OCI-LY7 (cell line): ENCODE measurements around the gene METTL24. TPM values are rescaled to one million over a fixed set of nuclear protein-coding genes. Genes with fewer than 3 reads are reported as not detected.

ENCODE experiments used
- BruUV-seq: library from RNA; stranded (reverse); fragments of 400-500 nt; replicated peaks from 2 replicates; lab custom pipeline; 2021; lab: Mats Ljungman, UMichigan
- CTCF ChIA-PET: fragments of 300-600 bp; sonication (Branson Sonifier 250); formaldehyde crosslinking; loops from one replicate; lab custom pipeline; 2022; ENCODE audit warnings: antibody characterized with exemption; ENCODE audit not compliant: unreplicated experiment; lab: Charles Lee
- POLR2A ChIA-PET: fragments of 300-600 bp; sonication (Branson Sonifier 250); formaldehyde crosslinking; loops from one replicate; lab custom pipeline; 2022; ENCODE audit warnings: antibody characterized with exemption; lab: Charles Lee
- DNase-seq: peaks from one replicate; pipeline ENCODE4 v3.0.0-alpha.2; 2015; ENCODE audit warnings: low spot score
- H2AFZ ChIP-seq: fragments of 200-600 bp; sonication (generic), shearing (Covaris generic); 2 replicates; pipeline ENCODE4 v1.6.1; 2014; ENCODE audit warnings: mild to moderate bottlenecking, antibody characterized with exemption, low read length, moderate library complexity
- H3K27ac ChIP-seq: fragments of 200-600 bp; sonication (generic); 2 replicates; pipeline ENCODE4 v1.5.1; 2014; ENCODE audit warnings: mixed run types, low read depth, mild to moderate bottlenecking, moderate library complexity, low read length, inconsistent platforms; ENCODE audit not compliant: poor library complexity, severe bottlenecking
- H3K36me3 ChIP-seq: fragments of 200-600 bp; sonication (generic); 2 replicates; pipeline ENCODE4 v1.6.1; 2014; ENCODE audit warnings: mild to moderate bottlenecking, antibody characterized with exemption, low read length, moderate library complexity, mixed read lengths; ENCODE audit not compliant: insufficient read depth
- H3K4me1 ChIP-seq: fragments of 200-600 bp; sonication (generic); 2 replicates; pipeline ENCODE4 v1.5.1; 2014; ENCODE audit warnings: mild to moderate bottlenecking, low read length; ENCODE audit not compliant: insufficient read depth, poor library complexity, severe bottlenecking
- H3K4me2 ChIP-seq: fragments of 200-600 bp; sonication (generic); 2 replicates; pipeline ENCODE4 v1.6.1; 2014; ENCODE audit warnings: mild to moderate bottlenecking, low read length
- H3K4me3 ChIP-seq: fragments of 200-600 bp; sonication (generic); 2 replicates; pipeline ENCODE4 v1.5.1; 2014; ENCODE audit warnings: mild to moderate bottlenecking, low read depth, low read length; ENCODE audit not compliant: poor library complexity, severe bottlenecking
- H3K79me2 ChIP-seq: fragments of 200-600 bp; sonication (generic); 2 replicates; pipeline ENCODE4 v1.6.1; 2016; ENCODE audit warnings: low read depth, mild to moderate bottlenecking, low read length, moderate library complexity, mixed read lengths; ENCODE audit not compliant: insufficient read depth
- H3K9me2 ChIP-seq: fragments of 200-600 bp; sonication (generic); 2 replicates; pipeline ENCODE4 v1.6.1; 2016; ENCODE audit warnings: mild to moderate bottlenecking, low read length, mixed read lengths; ENCODE audit not compliant: insufficient read depth
- H3K9me3 ChIP-seq: fragments of 200-600 bp; sonication (generic); 2 replicates; pipeline ENCODE4 v1.6.1; 2014; ENCODE audit warnings: mild to moderate bottlenecking, mixed run types, low read length, mixed read lengths
- H4K20me1 ChIP-seq: fragments of 200-600 bp; sonication (generic); 2 replicates; pipeline ENCODE4 v1.6.1; 2014; ENCODE audit warnings: mild to moderate bottlenecking, antibody characterized with exemption, low read length, moderate library complexity, mixed read lengths; ENCODE audit not compliant: insufficient read depth
- CTCF ChIP-seq: fragments of 200-600 bp; sonication (generic); conservative IDR thresholded peaks from 2 replicates; pipeline ENCODE4 v1.5.1; 2014; ENCODE audit warnings: mild to moderate bottlenecking, antibody characterized with exemption, low read length, moderate library complexity, mixed read lengths
- EZH2phosphoT487 ChIP-seq: fragments of 200-600 bp; sonication (generic); IDR thresholded peaks from 2 replicates; pipeline ENCODE4 v1.6.1; 2018; ENCODE audit warnings: low read depth, borderline replicate concordance, mild to moderate bottlenecking, mixed run types, antibody characterized with exemption, low read length, moderate library complexity, mixed read lengths
- intact Hi-C: fragments of 100-400 bp; cut with micrococcal nuclease; formaldehyde crosslinking; loops from one replicate; pipeline ENCODE4 v1.10.0; 2022; ENCODE audit not compliant: unreplicated experiment
- total RNA-seq, 2 experiments: library from RNA; depleted of rRNA in 1 of 2; stranded (reverse); fragments of >200 nt in 1 of 2; shearing (Covaris generic) in 1 of 2; gene quantifications; 2 replicates each; pipeline ENCODE4 v1.2.3, GENCODE V29; 2014 to 2022

The METTL24 gene
- total RNA-seq, 2 experiments from 2014 or later = not detected

DNA sequence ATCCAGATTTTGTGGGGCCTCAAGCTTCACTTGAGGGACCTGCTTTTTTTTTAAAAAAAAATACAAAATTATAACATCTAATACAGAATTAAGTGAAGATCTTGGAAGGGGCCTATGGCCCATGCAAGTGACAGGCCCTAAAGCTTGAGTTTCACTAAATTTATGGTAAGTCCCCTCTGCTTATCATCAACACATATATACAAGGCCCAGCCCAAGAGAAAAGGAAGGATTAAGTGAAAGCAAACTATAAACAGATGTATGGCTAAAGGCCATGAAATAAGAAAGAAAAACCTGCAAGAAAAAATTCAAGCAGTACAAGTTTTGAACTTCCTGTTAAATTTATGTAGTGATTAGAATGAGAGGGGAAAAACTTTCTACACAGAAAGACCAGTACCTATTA, 91.2 kb downstream of the METTL24 start:
- Histone ChIP-seq H3K27ac (no peak overlapping the region), H3K9me3 (no peaks in the 10 kb centered on the region), H3K4me3 (no peak overlapping the region), H3K4me1 (no peaks in the 10 kb centered on the region), H3K9me2 (no peaks in the 10 kb centered on the region), H3K79me2 (no peaks in the 10 kb centered on the region), H3K36me3 (no peaks in the 10 kb centered on the region), H4K20me1 (no peaks in the 10 kb centered on the region), H2AFZ (no peak overlapping the region), H3K4me2 (no peak overlapping the region)
- DNase-seq = no peak
- ChIA-PET CTCF (no interaction called here), POLR2A (interaction anchor here (0.6 to 0.7 kb wide), 2 partner anchors 106 to 154 kb away, joined by 3 read pairs; no protein-coding TSS in a partner anchor)
- intact Hi-C loops = no loop called here
- no TSS peak for BruUV-seq
- no peak for TF ChIP-seq EZH2phosphoT487
- no peak for TF ChIP-seq CTCF

- H2AFZ ChIP-seq = no peak overlapping the region
- no peak overlapping the region for H3K27ac ChIP-seq
- BruUV-seq = no TSS peak
Observed at GRCh38 chr6:110265273-110265672, 92.9 kb downstream of the METTL24 start.

More at GRCh38 chr6:110265273-110265672, 92.9 kb downstream of the METTL24 start:
- Histone ChIP-seq H3K4me2 (no peak overlapping the region), H3K4me1 (no peaks in the 10 kb centered on the region), H4K20me1 (no peaks in the 10 kb centered on the region), H3K9me3 (no peaks in the 10 kb centered on the region), H3K4me3 (no peak overlapping the region), H3K9me2 (no peaks in the 10 kb centered on the region), H3K79me2 (no peaks in the 10 kb centered on the region), H3K36me3 (no peaks in the 10 kb centered on the region)
- ChIA-PET POLR2A (interaction anchor here (0.8 kb wide), 1 partner anchor 229 kb away, joined by 3 read pairs; no protein-coding TSS in a partner anchor), CTCF (no interaction called here)
- DNase-seq = no peak
- TF ChIP-seq CTCF (no peak), EZH2phosphoT487 (no peak)
- intact Hi-C loops = no loop called here
